Measurements from ENCODE around the gene PPM1E.

DNA sequence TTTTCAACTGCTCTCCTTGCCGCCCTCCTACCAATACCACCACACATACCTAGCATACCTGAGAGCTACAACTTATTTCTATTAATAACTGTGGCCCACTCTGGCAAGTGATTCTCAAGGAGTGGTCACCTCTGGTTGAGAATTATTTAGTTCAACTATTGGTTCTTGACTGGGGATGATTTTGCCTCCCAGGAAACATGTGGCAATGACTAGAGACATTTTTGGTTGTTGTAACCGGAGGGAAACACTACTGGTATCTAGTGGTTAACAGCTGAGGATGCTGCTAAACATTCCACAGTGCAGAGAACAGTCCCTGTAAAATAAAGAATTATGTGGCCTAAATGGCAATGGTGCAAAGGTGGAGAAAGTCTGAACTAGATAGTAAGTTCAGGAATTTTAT, 254.4 kb downstream of the PPM1E start:
- TF ChIP-seq REST (IDR thresholded peaks at IDR 0.05; ENCODE audit: insufficient read depth in 1 of 2, low read depth in 2 of 2, low read length in 2 of 2): no peak
- no peak for TF ChIP-seq POLR2AphosphoS5 (IDR thresholded peaks at IDR 0.05; ENCODE audit: low read depth, low read length)
- no peak for TF ChIP-seq TAF1 (IDR thresholded peaks at IDR 0.05; ENCODE audit: borderline replicate concordance, insufficient read depth, low read length)
- TF ChIP-seq SIN3A (IDR thresholded peaks at IDR 0.05; ENCODE audit: borderline replicate concordance, insufficient read depth, low read length): no peak
- no peak for TF ChIP-seq FOXP2 (optimal IDR thresholded peaks at IDR 0.05; ENCODE audit: borderline replicate concordance, extremely low read depth, extremely low read length, insufficient read depth)
